Hematopoietic multipotent progenitor cell treated with erythropoietin and hydrocortisone succinate and interleukin-3 and kit ligand, for 8 days (in vitro differentiated cells): Measurements from ENCODE around the gene CARD11.
"Not testable (repeated sequence)": the region's sequence is repeated elsewhere in the genome, so short reads cannot be mapped to it uniquely, and the experiment has no call there.

Experiments
- DNase-seq: peaks from one replicate; pipeline ENCODE4 v3.0.0-alpha.2; 2015

Gene CARD11

DNA sequence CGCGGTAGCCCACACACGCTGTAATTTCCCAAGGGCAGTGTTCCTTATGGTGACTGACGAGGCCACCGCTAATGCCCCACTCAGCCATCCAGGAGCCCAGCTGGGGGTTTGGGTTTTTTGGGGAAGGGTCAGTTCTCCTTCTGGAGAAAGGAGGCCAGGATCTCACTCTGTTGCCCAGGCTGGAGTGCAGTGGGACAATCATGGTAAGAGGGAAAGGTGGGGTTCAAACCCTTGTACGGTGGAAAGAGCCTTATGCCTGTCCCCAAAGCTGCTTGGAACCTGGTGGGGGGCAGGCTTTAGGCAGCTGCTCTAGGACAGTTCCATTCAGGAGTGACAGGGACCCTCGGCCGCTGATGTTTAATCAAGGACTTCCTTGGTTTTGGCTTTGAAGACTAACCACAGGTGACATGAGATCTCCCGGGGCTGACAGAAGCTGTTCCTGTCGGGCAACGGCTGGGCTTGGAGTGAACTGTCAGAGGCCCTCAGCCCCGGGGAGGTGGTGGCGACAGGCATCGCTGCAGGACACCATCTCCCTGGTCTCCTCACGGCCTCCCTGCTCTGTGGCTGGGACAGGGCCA, 84.5 kb downstream of the CARD11 start:
- no peak for DNase-seq

DNA sequence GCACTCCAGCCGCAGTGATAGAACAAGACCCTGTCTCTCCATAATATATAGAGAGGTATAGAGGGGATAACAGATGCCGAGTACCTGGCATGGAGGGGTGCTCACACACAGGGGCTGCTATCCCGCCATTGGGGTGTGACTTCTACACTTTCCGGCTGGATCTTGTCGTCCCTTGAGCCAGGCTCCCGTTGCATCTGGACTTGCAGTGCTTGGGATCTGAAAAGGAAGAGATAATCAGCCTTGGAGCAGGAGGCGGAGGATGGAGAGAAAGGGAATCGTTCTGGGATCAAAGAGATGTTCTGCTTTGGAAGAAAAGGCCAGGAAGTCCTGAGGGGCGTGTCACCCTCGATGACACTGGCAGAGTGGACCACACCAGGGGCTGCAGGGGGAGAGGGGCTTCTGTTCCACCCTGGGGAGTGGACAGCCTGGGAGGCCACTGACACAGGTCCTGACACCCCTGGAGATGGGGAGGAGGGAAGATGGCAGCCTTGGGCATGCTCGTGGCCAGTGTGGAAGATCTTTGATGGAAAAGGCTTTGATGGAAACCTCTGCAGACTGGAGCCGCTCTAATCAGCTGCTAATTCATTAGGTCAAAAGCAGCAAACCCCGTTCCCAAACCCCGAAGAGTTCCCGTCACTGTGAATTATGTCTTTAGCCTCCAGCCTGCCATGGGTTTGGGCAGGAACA, 85.1 kb downstream of the CARD11 start:
- DNase-seq, result no peak

DNA sequence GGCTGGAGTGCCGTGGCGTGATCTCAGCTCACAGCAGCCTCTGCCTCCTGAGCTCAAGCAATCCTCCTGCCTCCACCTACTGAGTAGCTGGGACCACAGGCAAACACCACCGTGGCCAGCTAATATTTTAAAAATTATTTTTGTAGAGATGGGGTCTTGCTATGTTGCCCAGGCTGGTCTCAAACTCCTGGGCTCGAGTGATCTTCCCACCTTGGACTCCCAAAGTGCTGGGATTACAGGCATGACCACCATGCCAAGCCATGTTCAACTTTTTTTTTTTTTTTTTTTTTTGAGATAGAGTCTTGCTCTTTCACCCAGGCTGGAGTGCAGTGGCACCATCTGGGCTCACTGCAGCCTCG, 86.3 kb downstream of the CARD11 start:
- not testable (repeated sequence) for DNase-seq

DNA sequence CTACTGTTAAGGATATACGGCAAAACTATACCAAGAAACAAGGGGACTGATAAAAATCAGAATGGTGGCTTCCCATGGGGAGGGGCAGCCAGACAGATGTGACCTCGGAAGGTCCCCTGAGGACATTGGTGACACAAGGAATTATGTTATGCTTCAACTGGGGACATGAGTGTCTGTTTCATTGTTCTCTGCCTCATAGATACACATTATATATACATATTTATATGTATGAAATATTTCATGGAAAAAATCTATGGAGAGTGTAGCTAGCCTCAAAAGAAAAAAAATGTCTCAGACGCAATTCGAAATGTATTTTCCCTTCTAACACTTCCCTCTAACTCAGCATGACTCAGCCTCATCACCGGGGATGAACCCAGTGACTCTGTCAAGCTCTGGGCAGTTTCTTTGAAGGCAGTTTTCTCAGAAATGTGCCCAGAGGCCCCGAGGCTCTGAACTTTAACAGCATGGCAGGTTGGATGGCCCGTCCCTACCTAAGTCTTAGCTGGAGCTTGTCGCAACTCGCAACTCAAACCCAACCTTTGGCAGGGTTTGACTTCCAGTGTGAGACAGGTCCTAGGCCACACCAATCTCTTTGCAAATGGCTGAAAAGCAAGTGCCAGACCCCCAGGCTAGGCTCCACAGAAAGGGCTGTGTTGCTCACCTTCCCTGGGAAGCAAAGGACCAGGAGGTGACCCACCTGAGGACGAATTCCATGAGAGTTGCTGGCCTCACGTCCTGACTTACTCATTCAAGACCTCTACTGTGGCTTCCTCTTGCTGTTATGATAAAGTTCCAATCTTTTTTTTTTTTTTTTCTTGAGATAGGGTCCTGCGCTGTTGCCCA, 86.9 kb downstream of the CARD11 start:
- DNase-seq, result peak; percentile 82

DNA sequence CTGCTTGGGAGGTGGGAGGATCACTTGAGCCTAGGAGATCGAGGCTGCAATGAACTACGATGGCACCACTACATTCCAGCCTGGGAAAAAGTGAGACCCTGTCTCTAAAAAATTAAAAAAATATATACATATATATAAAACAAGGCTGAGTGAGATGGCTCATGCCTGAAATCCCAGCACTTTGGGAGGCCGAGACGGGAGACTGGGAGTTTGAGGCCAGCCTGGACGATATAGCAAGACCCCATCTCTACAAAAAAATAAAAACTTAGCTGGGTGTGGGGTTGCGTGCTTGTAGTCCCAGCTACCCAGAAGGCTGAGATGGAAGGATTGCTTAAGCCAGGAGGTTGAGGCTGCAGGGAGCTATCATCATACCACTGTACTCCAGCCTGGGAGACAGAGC, 87.6 kb downstream of the CARD11 start:
- no peak for DNase-seq

DNA sequence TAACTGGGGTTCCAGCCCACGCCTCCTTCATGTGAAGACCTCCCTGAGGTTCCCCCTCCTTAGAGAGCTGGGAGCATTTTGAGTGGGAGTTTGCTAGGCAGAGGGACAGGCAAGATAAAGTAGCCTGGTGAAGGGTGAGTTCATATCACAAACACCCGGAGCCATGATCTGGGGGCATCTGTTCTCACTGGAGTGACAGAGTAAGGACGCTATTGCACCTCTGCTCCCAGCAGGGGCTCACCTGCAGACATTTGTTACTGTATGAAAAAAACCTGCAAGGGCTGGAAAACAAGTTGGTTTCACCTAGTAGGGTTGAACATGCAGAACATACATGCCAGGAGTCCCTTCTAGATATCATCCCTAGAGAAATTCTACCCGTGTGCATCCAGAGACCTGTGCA, 88.4 kb downstream of the CARD11 start:
- peak; percentile 35 for DNase-seq

DNA sequence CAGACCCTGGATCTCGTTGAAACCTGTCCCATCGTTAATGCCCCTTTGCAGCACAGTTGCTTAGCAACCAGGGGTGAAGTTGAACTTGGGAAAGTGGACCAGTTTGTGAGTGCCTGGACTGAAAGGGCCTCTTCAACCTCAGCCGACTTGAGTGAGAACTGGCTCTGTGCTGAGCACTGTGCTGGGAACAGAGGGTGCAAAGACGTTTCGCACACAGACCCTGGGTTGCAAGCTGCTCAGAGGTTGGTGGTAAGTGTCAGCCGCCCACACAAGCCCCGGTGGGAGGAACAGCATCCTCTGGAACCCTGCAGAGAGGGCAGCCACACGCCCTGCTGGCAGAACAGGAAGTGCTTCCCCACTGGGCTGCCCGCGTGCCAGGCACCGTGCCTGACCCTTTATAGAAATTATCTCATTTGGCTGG, 89.2 kb downstream of the CARD11 start:
- DNase-seq, result no peak

DNA sequence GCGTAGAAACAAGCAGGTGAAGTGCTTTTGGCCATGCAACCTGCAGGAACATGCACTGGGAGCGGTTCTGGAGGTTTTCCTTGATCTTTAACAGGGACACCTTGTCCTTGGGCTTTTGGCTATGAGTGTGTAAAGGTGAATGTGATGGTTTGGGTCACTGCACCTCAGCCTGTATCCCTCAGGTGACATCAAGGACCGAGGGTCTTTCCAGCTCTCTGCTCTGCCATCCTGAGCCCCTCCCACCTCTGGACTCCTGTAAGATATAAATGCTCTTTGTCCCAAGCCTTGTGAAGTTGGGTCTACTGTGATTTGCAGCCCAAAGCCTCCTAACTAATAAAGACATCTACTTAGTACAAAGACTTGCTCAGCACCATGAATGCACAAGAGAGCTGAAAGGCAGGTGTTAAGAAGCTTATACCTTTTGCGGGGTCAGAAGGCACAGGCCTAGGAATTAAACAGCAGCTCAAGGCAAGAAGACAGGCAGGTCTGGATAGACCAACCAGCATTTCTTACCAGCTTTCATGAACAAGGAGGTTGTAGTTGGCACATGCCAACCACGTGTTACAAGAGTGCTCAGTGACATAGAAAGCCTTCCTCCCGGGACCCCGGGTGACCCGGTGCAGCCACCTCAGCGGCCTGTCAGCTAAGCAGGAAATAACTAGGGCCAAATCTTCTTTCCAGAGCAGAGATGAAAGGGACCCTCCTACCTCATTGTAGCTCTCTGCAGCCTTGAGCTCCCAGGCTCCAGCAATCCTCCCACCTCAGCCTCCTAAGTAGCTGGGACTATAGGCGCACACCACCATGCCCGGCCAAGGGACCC, 89.9 kb downstream of the CARD11 start:
- no peak for DNase-seq

DNA sequence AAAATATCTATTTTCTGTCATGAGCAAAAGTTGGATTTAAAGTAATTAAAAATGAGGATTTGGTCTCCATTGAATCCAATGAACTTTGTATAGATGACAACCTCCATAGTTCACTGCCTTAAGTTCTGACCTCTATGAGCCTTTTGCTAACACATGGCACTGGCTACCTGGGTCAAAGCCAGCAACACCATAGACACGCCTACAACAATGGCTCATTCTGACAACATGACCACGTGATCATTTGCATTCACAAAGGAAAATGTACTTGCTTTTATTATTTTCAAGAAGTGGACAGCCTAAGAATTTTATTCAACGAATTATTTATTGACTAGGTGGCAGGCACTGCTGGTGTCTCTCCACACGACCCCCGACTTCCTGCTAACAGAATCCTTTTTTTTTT, 90.6 kb downstream of the CARD11 start:
- peak; percentile 26 for DNase-seq

DNA sequence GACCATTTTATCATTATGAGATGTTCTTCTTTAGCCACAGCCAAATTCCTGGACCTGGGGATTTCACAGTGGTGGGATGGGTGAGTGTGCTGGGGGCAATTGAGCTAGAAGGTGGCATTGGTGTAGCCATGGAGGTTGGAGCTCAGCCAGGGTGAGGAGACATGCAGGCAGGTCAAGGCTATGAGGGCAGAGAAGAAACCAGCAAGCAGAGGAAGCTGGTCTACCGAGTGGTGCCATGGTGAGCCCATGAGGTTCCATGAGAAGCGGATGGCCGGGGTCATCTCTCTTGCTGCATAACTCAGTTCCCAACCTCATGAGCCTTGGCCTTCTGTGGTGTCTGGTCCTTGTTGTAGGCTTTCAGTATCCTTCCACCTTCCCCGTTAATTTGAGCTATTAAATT, 91.4 kb downstream of the CARD11 start:
- DNase-seq, result no peak

DNA sequence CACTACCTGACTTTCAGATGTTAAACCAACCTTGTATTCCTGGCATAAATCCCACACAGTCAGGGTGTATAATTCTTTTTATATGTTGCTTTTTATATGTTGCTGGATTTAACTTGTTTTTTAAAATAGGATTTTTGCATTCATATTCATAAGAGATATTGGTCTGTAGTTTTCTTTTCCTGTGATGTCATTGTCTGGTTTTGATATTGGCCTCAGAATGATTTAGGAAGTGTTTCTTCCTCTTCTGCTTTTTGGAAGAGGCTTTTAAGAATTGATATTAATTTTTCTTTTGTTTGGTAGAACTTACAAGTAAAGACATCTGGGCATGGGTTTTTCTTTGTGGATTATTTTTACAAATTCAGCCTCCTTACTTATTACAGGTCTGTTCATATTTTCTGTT, 93.1 kb downstream of the CARD11 start:
- DNase-seq, result no peak

DNA sequence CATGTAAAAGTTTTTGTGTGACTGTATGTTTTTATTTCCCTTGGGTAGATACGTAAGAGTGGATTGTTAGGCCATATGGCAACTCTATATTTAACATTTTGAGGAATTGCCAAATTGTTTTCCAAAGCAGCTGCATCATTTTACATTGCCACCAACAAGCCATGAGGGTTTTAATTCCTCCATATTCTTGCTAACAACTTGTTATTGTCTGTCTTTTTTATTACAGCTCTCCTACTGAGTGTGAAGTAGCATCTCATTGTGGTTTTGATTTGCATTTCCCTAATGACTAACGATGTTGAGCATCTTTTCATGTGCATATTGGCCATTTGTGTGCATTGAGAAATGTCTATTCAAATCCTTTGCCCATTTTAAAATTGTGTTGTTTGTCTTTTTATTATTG, 94.9 kb downstream of the CARD11 start:
- no peak for DNase-seq

DNA sequence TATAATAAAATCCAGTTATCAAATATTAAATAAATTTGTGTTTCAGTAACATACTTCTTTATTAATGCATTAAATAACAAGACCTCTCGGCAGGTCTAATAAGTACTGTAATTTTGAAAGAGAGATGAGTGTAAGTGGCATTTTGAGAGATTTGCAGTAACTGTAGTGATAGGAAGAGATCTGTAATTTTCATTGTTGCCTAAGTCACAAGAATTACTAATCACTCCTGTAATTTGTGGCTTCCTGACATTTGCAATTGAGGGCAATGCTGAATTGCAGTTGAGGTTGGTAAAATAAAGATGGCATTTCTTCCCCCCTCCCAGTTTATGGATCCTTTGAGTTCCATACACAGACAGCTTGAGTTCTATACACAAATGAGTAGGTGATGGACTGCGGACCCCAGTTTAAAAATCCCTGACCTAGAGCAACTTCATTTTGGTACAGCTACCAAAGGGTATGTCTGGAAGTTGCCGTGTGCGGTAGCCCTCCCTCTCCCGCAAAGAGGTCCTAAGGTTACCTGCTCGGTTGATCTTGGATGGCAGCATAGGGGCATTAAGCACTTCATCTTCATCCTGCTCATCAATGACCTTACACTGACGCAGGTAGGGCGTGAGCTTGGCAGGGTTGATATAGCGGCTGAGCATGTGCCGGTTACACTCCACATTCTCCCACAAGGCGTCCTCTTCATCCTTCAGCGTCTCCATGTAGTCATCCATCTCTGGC, 96.4 kb downstream of the CARD11 start:
- no peak for DNase-seq

DNA sequence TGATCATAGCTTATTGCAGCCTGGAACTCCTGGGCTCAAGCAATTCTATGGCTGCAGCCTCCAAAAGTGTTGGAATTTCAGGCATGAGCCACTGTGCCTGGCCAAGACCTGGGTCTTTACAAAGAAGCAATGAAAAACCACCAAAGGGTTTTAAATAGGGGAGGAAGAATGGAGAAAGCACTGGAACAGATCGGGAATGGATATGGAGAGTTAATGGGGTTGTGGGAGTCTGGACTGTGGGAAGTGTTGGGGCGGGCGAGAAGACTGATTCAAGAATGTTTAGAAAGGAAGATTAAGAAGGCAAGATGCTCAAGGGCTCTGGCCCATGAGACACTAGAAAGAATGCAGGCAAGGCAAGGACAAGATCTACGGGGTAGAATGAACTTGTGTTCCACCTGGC, 98.5 kb downstream of the CARD11 start:
- no peak for DNase-seq

DNA sequence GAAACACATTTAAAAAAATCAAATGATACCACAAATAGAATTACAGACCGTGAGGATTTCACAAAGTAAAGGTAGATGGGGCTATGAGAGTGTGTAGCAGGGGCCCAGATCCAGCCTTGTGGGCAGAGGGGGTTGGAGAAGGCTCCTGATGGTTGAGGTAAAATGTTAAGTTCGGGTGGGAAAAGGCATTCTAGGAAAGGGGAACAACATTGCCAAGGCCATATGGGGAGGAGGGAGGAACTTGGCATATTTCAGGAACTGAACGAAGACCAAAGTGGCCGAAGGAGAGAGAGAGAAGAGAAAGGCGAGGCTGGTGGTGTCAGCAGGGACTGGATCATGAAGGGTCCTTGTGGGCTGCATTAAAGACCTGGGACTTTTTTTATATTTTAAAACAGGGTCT, 98.9 kb downstream of the CARD11 start:
- no peak for DNase-seq

DNA sequence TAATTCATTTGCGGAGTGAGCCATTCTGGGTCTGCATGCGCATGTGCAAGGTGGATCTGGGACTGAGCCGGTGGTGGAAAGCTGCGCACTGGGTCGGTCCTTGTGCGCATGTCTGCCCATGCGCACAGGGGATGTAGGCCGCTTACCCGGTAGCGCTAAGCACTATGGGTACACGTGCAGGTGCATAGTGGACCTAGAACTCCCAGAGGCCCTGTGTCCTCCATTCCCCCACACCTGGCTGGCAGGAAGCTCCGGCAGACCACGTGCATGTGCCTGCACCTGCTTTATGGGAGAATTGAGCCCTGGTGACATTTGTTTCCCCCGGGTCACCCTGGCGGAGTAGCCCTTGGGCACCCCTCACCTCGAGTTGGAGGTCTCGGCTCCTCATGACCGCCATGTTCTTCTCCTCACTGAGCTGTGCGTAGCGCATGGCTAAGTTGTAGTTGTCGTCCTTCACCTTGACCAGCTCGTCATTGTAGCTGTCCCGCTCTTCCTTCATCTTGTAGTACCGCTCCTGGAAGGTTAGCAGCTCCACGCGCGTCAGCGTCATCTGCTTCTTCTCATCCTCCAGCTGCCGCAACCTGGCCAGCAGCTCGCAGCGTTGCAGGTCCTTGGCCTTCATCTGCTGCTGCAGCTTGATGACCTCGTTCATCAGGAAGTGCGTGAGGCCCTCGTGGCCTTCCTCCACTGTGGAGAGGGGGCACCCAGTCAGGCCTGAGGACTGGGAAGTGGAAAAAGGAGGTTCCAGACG, 99.6 kb downstream of the CARD11 start:
- no peak for DNase-seq

DNA sequence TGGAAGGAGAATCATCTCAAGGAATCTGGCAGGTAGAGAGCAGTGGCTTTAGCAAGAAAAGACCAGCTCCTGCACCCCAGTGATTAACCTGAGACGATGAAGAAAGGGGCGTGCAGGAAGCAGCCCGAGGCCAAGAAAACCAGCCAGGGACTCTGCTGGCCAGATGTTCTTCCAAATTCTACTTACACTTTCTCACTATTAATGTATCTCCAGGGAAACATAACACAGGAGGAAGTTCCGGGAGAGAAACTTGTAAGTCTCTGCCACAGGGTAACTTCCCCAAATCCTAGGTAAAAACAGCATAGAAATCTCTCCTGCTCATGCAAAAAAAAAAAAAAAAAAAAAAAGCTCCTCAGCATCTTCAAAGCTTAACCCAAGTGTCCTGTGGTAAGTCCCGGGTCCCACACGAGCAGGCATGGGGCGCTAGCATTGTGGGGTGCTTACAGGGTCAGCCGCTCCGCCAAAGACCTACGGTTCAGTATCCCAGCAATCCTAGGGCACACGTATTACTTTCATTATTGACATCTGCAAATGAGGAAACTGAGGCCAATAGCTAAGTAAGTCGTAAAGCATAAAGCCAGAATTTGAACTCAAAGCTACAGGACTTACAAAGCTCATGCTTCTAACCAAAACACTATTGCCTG, 102.3 kb downstream of the CARD11 start:
- DNase-seq, result no peak

DNA sequence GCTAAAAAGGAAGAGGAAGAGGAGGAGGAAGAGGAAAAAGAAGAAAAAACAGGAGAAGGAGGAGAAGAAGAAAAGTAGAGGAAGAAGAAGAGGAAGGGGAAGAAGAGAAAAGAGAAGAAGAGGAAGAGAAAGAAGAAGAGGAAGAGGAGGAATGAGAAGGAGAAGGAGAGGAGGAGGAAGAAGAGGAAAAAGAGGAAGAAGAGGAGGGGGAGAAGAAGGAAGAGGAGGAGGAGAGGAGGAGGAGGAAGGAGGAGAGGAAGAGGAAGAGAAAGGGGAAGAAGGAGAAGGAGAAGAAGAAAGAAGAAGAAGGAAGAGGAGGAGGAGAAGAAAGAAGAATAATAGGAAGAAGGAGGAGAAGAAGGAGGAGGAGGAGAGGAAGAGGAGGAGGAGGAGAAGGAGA, 103.2 kb downstream of the CARD11 start:
- DNase-seq, result no peak

DNA sequence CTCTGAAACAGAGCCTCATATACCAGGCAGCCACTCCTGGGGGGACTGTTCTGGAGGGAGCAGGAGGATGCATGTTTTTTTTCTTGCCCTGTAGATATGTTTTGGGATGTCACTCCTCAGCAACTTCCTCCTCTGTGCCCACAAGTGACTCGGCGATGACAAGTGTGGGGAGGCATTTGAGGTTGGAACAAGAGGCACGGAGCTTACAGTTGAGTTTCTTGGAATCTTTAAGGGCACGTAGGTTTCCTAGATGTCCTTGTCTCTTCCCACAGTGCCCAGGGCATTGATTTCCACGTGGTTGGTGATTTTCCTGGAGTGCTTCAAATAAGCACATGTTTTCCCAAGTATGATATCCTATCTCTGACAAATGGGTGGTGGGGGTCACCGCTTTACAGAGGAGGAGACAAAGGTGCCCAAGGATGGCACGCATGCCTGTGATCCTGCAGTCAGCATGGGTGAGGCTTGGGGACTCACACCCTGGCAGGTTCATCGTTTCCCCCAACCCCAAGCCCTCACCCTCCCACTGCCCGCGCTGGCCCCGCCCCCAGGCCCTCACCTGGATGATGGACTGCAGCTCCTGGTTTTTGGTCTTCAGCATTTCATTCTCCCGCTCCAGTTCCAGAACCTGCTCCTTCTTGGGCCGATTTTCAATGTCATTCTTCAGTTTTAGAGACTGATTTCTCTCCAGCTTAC, 104.3 kb downstream of the CARD11 start:
- no peak for DNase-seq

DNA sequence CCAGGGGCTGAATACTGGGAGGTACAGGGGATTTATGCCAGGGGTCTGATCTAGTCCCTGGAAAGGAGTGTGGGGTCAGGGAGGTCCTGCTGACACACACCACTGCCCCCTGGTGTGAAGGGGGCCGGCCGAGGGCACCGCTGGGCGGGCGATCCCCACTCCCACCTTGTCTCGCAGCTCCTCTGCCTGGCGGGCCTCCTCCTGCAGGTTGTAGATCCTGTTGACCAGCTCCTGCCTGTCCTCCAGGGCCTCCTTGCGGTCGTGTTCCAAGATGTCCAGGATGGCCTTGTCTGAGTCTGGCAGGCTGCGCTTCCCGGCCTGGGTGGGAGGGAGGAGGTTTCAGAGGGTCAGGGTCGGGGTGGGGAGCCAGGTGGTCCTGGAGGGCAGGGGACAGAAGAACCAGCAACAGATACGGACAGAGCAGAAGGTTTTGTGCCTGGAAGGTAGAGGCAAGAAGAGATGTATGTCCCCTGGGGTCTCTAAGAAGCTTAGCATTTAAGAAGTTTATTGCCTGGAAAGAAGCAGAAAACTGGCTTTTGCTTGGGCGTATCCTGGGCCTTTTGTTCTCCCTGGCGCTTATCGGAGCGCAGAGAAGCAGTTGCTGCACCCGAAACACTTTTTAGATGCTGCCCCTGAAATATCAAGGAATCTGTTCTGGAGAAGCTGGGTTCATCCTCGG, 105.0 kb downstream of the CARD11 start:
- DNase-seq, result no peak
